ENCODE measurements around the gene SLC6A12. TPM values are rescaled to one million over a fixed set of nuclear protein-coding genes. Genes with fewer than 3 reads are reported as not detected.

SLC6A12 gene
- total and polyA plus RNA-seq, 9 of the 15 experiments (the other 6 are each of a cell fraction or from before 2014, with no cell fraction given), result not detected

DNA sequence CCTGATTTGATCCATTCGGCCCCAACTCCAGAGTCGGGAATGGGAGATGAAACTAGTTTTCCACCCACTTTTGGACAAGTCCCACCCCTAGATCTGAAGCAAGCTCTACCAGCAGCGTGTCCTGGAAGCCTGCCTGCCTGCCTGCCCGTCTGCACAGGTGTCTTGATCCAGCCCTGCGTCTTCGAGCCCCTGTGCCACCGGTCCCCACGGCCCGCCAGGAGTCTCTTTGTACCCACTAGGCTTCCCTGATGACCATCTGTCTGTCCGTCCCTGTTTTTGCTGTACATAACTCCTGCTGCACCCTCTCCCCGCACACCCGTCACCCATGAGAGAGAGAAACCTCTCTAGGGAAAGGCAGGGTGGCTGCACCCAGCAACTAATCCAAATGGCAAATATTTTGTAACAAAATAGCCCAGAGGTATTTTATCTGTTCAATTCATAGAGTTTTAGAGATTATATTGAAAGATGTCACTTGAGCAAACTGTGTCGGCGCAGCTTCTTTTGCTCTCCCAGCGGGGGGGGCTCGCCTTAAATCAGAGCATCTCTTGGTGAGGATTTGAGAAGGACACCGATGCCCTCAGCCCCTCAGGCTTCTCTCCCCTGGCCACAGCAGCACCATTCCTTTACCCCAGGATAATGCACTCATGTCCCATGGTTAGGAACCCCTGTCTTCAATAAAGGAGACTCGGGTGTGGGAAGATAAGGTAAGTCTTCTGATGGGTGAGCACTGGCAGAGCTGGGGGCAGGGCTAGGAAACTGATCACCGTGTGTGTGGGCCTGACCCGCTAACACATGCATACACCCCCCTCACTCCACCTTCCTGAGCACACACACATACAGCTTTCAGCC, 35.8 kb downstream of the SLC6A12 start:
- peaks cover 0 to 30% of the 10 kb centered on the region in 2 experiments; a peak in 2 of 5 replicates for H3K4me1 ChIP-seq (replicated peaks in 1 of 2; ENCODE audit: control insufficient read depth in 2 of 2, insufficient read depth in 2 of 2, low read length in 2 of 2)
- ATAC-seq, result no peak
- POLR2A ChIA-PET, result interaction anchor here (0.6 kb wide), 1 partner anchor 476 kb away, joined by 3 read pairs; no protein-coding TSS in a partner anchor
- BruUV-seq (replicated peaks), result no TSS peak
- no peaks in the 10 kb centered on the region for H3K36me3 ChIP-seq (ENCODE audit: control insufficient read depth, insufficient read depth, low read length)
- no peaks in the 10 kb centered on the region for H4K20me1 ChIP-seq (replicated peaks; ENCODE audit: control insufficient read depth, insufficient read depth, low read length)
- in situ Hi-C loops (cut with MboI), result no loop called here
- H3K27ac ChIP-seq (ENCODE audit: extremely low read depth, low read depth, low read length), result no peak overlapping the region
- FAIRE-seq, result no peak
- CTCF ChIA-PET (ENCODE audit: low intra/inter-chr PET ratio), result no interaction called here
- no peak overlapping the region for H2AFZ ChIP-seq (ENCODE audit: low read depth, low read length)
- 15% methylated on average over 17 of the region's 20 CpGs for WGBS (ENCODE audit: insufficient coverage, low coverage, missing lambda C conversion rate)
- H3K79me2 ChIP-seq (ENCODE audit: control insufficient read depth, insufficient read depth, low read length), result no peaks in the 10 kb centered on the region
- intact Hi-C loops (cut with micrococcal nuclease), result no loop called here
- no peak overlapping the region for H3K4me2 ChIP-seq (ENCODE audit: insufficient read depth, low read length)
- no peaks in the 10 kb centered on the region for H3K9me3 ChIP-seq (replicated peaks; ENCODE audit: control insufficient read depth, insufficient read depth, low read depth, low read length)
- H3K4me3 ChIP-seq, result no peak overlapping the region
- H3K9ac ChIP-seq (ENCODE audit: insufficient read depth in 1 of 2, low read depth in 2 of 2, low read length in 2 of 2), result no peak overlapping the region
- H3K27me3 ChIP-seq (ENCODE audit: control insufficient read depth in 2 of 2, insufficient read depth in 2 of 2, low read length in 2 of 2), result peaks cover 2 to 75% of the 10 kb centered on the region in 2 experiments; a peak in 3 of 5 replicates
- DNase-seq (ENCODE audit: extremely low read depth in 1 of 4, low spot score in 3 of 4), result no peak
- no peaks in the 10 kb centered on the region for H3K9me1 ChIP-seq (ENCODE audit: control insufficient read depth, insufficient read depth, low read length)
- TF ChIP-seq POLR2H (tag; IDR thresholded peaks at IDR 0.05; ENCODE audit: low read depth) (no peak), ZNF551 (CRISPR knock-in tag; IDR thresholded peaks at IDR 0.05) (no peak), KHSRP (IDR thresholded peaks at IDR 0.05) (no peak), ZNF274 (IDR thresholded peaks at IDR 0.05; ENCODE audit: borderline replicate concordance, low read depth, low read length) (no peak)
- TF ChIP-seq, protein P1, sequence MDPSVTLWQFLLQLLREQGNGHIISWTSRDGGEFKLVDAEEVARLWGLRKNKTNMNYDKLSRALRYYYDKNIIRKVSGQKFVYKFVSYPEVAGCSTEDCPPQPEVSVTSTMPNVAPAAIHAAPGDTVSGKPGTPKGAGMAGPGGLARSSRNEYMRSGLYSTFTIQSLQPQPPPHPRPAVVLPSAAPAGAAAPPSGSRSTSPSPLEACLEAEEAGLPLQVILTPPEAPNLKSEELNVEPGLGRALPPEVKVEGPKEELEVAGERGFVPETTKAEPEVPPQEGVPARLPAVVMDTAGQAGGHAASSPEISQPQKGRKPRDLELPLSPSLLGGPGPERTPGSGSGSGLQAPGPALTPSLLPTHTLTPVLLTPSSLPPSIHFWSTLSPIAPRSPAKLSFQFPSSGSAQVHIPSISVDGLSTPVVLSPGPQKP (CRISPR knock-in tag; IDR thresholded peaks at IDR 0.05), result no peak
